Omental fat pad (tissue), 4 donors: ENCODE measurements around the gene MED1. TPM values are rescaled to one million over a fixed set of nuclear protein-coding genes. Genes with fewer than 3 reads are reported as not detected.

Source experiments
- ATAC-seq: fragments of 150-250 bp; one replicate; pipeline ENCODE4 v1.9.1; 2016; ENCODE audit warnings: mild to moderate bottlenecking, moderate library complexity; ENCODE audit not compliant: low FRiP score
- DNase-seq: peaks from one replicate; pipeline ENCODE4 v3.0.0-alpha.2; 2019; ENCODE audit warnings: low spot score
- CTCF ChIP-seq, 3 donors: fragments of 450-650 bp; IDR thresholded peaks; one replicate each; pipeline ENCODE4 v1.5.1; 2016 to 2017; ENCODE audit warnings: antibody characterized with exemption in 3 of 3, mild to moderate bottlenecking in 3 of 3, moderate library complexity in 2 of 3
- total RNA-seq, 4 donors: library from RNA; depleted of rRNA; stranded (reverse); fragments of >200 nt; gene quantifications; one replicate each; pipeline ENCODE4 v1.1.0, GENCODE V29; 2016

Gene MED1
- total RNA-seq, 4 donors from 2014 or later: 21.4 to 34.0 (median 29.0) TPM

- TF ChIP-seq CTCF (IDR thresholded peaks at IDR 0.05): no peak
- no peak for DNase-seq
- no peak for ATAC-seq
Measured at GRCh38 chr17:39357488-39357887, 93.6 kb downstream of the MED1 start.

Other genes with a start within 250 kb of the MED1 start
- under 1 TPM in 2 of 4 donors, not detected in 2; 0.56 to 0.60 TPM for gene STAC2, start 225.3 kb downstream of the MED1 start, total RNA-seq
- gene FBXL20, start 49.6 kb downstream of the MED1 start, total RNA-seq: 10 to 100 TPM; 10.4 to 29.6 (median 17.2) TPM
- gene CDK12, start 10.2 kb upstream of the MED1 start, total RNA-seq: 10 to 100 TPM; 25.7 to 49.2 (median 38.1) TPM
- gene NEUROD2, start 156.7 kb upstream of the MED1 start, total RNA-seq: under 1 TPM in 1 of 4 donors, not detected in 3; 0.06 TPM
- gene PPP1R1B, start 175.7 kb upstream of the MED1 start, total RNA-seq: 10 to 100 TPM; 13.9 to 27.0 (median 19.1) TPM
- gene STARD3, start 185.9 kb upstream of the MED1 start, total RNA-seq: 10 to 100 TPM; 24.9 to 75.5 (median 36.5) TPM
- 1 to 10 TPM in 1 of 4 donors, under 1 TPM in 2, not detected in 1; 0.19 to 1.7 (median 0.60) TPM for gene TCAP, start 214.1 kb upstream of the MED1 start, total RNA-seq
- gene PNMT, start 217.2 kb upstream of the MED1 start, total RNA-seq: 10 to 100 TPM in 1 of 4 donors, 1 to 10 TPM in 2, under 1 TPM in 1; 0.44 to 16.7 (median 1.9) TPM
- 10 to 100 TPM in 2 of 4 donors, 1 to 10 TPM in 2; 8.2 to 12.8 (median 11.0) TPM for gene PGAP3, start 236.8 kb upstream of the MED1 start, total RNA-seq
- gene ERBB2, start 248.8 kb upstream of the MED1 start, total RNA-seq: 10 to 100 TPM; 13.8 to 23.8 (median 15.7) TPM